GM12891 (cell line): ENCODE results near the gene TMEM114.

ENCODE experiments used
- DNase-seq: peaks from one replicate; pipeline ENCODE4 v3.0.0; 2011; ENCODE audit warnings: low spot score; ENCODE audit not compliant: insufficient read length
- FAIRE-seq: peaks from 2 replicates; lab custom pipeline; 2011; peaks lifted over from hg19 to GRCh38; lab: Jason Lieb, UNC
- PAX5 ChIP-seq: IDR thresholded peaks from 2 replicates; pipeline ENCODE4 v1.6.1; 2011; ENCODE audit warnings: low read length, moderate library complexity, mild to moderate bottlenecking; ENCODE audit not compliant: insufficient read depth, severe bottlenecking
- POLR2A ChIP-seq: IDR thresholded peaks from 2 replicates; pipeline ENCODE4 v1.6.1; 2011; ENCODE audit warnings: low read depth, low read length, control low read depth
- POLR2AphosphoS5 ChIP-seq: IDR thresholded peaks from 2 replicates; pipeline ENCODE4 v1.6.1; 2011; ENCODE audit warnings: low read depth, low read length, control low read depth
- POU2F2 ChIP-seq: IDR thresholded peaks from 2 replicates; pipeline ENCODE4 v1.6.1; 2011; ENCODE audit warnings: low read depth, mild to moderate bottlenecking, control low read depth, low read length, moderate library complexity
- SPI1 ChIP-seq: IDR thresholded peaks from 2 replicates; pipeline ENCODE4 v1.6.1; 2011; ENCODE audit warnings: low read depth, low read length, control low read depth
- TAF1 ChIP-seq: IDR thresholded peaks from 2 replicates; pipeline ENCODE4 v1.6.1; 2011; ENCODE audit warnings: low read depth, low read length, control low read depth

Gene TMEM114

DNA sequence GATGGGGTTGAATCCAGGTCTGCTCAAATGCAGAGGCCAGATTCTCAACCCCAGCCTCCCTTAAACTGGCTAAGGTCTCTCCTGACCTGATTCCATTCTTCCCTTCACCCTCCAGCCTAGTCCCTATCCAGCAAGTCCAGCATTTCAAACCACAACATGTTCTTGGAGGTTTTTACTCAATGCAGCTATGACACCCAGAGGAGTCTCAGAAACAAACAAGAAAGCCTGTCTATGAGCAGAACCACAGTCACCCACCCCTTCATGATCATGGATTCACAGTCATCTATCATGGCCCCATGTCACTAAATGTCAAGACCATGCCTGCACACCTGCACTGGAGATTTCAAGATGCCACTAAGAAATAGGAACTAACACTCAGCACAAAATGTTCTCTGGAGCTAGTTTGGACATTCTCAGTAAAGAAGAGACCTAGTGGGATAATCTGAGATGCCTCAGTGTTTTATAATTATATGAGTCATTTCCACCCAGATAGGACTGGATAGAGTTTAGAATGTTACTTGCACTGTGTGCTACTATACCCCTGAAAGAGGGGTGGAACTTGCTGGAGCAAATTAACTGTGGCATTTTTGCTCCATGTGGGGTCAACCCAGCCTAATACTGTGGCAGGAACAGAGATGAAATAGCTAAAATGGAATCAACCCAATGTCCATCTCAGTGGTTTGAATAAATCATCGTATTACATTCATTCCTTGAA lies 21.7 kb upstream of the TMEM114 start:
- DNase-seq, result no peak
- TF ChIP-seq TAF1 (no peak), SPI1 (no peak), POLR2AphosphoS5 (no peak), PAX5 (no peak), POU2F2 (no peak), POLR2A (no peak)
- no peak for FAIRE-seq

DNA sequence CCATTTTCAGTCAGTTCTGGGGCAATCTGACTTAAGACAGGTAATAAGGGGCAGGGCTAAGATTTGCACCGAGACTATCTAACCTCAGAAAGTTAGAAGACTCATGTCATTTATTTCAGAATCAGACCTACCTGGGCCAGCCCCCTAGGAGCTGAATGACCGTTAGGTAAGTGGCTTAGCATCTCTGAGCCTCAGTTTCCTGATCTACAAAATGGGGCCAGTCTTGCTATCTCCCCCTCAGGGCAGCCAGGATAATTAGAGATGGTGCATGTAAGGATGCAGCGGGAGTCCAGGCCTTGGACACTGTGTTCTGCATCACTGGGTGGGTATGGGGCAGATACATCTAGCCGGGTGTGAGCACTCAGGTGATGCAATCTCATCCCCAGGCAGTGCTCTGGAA lies 20.8 kb upstream of the TMEM114 start:
- DNase-seq (no peak), FAIRE-seq (no peak)
- TF ChIP-seq SPI1 (no peak), POU2F2 (no peak)

DNA sequence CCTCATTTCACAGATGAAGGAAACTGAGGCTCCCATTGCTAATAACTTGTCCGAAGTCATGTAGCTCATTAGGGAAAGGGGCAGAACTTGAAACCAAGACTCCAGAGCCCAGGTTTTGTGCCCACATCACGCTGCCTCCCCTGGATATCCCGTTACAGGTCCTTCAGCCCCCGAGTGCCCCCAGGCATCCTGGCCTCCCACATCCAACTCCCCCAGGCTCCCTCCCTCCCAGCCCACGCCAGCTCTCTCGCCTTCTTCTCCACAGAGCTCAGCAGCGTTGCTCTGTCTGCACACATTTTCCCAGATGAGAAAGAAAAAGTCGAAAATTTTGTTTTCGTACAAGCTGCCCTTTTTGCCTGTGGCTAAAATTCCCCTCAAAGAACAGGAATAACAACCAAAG lies 16.9 kb upstream of the TMEM114 start:
- DNase-seq (no peak), FAIRE-seq (no peak)
- TF ChIP-seq POLR2AphosphoS5 (no peak), TAF1 (no peak), POLR2A (no peak), POU2F2 (no peak), SPI1 (no peak), PAX5 (no peak)

DNA sequence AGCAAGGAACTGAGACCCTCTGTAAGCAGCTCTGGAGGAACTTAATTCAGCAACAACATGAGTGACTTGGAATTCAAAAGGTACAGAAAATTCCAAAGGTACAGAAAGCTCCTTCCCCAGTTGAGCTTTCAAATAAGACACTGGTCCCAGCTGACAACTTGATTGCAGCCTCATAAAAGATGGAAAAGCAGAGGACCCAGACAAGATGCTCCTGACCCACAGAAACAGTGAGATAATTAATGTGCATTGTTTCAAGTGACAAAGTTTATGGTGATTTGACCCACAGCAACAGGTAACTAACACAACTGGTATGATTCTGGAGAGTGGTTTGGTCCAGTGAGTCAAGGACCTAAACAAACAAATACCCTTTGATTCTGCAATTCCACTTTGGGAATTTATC lies 15.2 kb upstream of the TMEM114 start:
- DNase-seq, result no peak
- TF ChIP-seq SPI1 (no peak), POU2F2 (no peak)
- no peak for FAIRE-seq

GRCh38 chr16:8600144-8600775 lies 9.9 kb upstream of the TMEM114 start:
- no peak for TF ChIP-seq POLR2A
- TF ChIP-seq PAX5, result no peak
- TF ChIP-seq TAF1, result no peak
- TF ChIP-seq SPI1, result no peak
- TF ChIP-seq POLR2AphosphoS5, result no peak
- no peak for TF ChIP-seq POU2F2
- DNase-seq, result no peak
- FAIRE-seq, result no peak

GRCh38 chr16:8596581-8596980 lies 6.3 kb upstream of the TMEM114 start:
- DNase-seq (no peak), FAIRE-seq (no peak)
- TF ChIP-seq POLR2A (no peak), POU2F2 (no peak), PAX5 (no peak), TAF1 (no peak), POLR2AphosphoS5 (no peak), SPI1 (no peak)

- no peak for TF ChIP-seq POLR2AphosphoS5
- TF ChIP-seq PAX5, result no peak
- no peak for TF ChIP-seq POU2F2
- no peak for TF ChIP-seq TAF1
- TF ChIP-seq POLR2A, result no peak
- no peak for TF ChIP-seq SPI1
- FAIRE-seq (no peak), DNase-seq (no peak)
Measured at GRCh38 chr16:8595783-8596182, 5.5 kb upstream of the TMEM114 start.

GRCh38 chr16:8594149-8594666 lies 3.9 kb upstream of the TMEM114 start:
- no peak for FAIRE-seq
- no peak for DNase-seq

GRCh38 chr16:8591451-8591850 lies 1.1 kb upstream of the TMEM114 start:
- DNase-seq, result no peak
- TF ChIP-seq TAF1, result no peak
- no peak for TF ChIP-seq SPI1
- no peak for TF ChIP-seq POU2F2
- TF ChIP-seq PAX5, result no peak
- no peak for FAIRE-seq

More at GRCh38 chr16:8594149-8594666, 3.9 kb upstream of the TMEM114 start:
- TF ChIP-seq POLR2A, result no peak

- DNase-seq (no peak), FAIRE-seq (no peak)
- no peak for TF ChIP-seq POLR2A
- TF ChIP-seq POLR2AphosphoS5, result no peak
- TF ChIP-seq POU2F2, result no peak
- no peak for TF ChIP-seq SPI1
- TF ChIP-seq TAF1, result no peak
- TF ChIP-seq PAX5, result no peak
Measured at GRCh38 chr16:8590811-8591210, 500 bp upstream of the TMEM114 start.

DNA sequence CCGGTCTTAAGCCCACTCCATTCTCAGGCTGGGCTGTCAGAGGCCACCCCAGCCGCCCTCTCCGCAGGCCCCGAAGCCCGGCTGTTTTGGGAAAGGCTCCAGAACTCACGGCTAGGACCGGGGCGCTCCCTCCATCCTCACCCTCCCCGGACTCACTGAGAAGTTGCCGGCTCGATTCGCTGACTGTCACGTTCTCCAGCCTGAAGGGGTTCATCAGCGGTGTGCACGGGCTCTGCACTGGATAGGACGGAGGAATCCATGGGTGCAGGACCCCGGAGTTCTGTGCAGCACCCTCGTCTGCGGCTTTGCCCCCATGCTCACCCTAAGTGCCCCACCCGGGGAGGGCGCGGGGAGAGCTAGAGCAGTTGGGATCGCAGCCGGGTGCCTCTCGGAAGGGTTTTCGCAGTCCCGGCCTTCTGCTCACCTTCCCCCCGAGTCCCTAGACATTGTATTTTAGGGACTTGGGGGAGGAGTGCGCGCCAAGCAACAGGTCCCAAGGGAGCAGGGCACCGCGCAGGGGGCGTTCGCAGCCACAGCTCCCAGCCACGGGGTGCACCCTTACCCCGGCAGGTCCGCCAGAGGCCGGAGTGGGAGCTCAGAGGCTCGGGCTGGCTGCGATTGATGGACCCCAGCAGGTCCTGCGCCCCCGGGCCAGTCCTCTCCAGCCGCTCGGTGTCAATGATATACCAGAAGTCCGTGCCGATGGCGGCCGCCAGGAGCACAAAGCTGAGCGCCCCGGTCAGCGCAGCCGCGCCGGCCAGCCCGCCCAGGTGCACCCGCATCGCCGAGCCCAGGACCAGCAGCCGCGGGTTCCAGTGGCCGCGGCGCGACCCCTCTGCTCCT lies 1.0 kb downstream of the TMEM114 start:
- FAIRE-seq (no peak), DNase-seq (no peak)
- TF ChIP-seq TAF1 (no peak), SPI1 (no peak), PAX5 (no peak)
